HG03342 (cell line): Measurements from ENCODE around the gene AGAP3.

Experiments
- ATAC-seq: cut with Tn5 transposase; IDR thresholded peaks from one replicate; pipeline ENCODE4 v1.9.1; 2021; ENCODE audit warnings: mild to moderate bottlenecking, moderate library complexity; ENCODE audit not compliant: unreplicated experiment

Gene AGAP3

DNA sequence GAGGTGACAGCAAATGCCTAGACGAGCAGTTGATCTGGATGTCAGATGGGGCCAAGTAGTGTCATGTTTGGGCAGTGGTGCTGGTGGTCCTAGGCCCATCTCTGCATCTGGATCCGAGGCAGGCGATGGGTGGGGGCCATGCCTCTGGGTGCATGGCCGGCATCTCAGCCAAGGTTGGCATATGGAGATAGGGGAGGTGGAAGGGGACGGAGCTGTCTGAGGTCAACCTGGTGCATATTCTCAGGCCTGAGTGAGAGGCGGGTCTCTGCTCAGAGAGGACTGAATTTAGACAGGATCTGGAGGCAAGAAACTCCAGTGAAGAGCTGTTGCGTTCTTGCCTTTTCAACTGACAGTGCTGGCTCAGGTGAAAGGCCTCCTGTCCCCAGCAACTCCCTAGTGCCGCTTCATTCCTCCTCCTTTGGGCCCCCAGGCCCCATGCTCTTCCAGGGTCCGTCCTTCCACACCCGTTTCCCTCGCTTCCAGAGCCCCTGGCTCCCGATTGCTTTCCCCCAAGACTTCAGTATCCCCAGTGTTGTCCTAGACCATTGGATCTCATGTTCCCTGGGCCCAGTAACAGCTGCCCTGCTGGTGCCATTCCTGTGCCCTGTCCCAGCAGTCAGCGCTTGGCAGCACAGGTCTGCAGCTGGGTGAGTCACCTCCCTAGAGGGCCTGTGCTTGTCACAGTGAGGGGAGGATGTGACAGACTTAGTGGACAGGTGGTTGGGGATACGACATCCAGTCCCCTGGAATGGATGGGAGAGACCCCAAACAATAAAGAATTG is 48.7 kb downstream of the AGAP3 start:
- no peak for ATAC-seq

DNA sequence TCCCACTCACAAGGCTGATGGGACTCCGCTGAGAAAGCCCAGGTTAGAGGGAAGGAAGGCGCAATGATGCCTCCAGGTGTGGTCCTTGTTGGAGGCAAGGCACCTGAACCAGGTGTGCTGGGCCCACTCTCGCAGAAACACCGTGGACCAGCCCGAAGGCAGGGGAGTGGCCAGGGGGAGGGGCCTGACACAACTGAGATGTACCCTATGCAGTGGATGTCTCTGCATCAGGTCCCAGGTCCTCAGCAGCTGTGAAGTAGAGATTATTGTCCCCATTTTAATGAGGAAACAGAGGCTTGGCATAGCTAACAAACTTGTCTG is 49.2 kb downstream of the AGAP3 start:
- ATAC-seq = no peak

DNA sequence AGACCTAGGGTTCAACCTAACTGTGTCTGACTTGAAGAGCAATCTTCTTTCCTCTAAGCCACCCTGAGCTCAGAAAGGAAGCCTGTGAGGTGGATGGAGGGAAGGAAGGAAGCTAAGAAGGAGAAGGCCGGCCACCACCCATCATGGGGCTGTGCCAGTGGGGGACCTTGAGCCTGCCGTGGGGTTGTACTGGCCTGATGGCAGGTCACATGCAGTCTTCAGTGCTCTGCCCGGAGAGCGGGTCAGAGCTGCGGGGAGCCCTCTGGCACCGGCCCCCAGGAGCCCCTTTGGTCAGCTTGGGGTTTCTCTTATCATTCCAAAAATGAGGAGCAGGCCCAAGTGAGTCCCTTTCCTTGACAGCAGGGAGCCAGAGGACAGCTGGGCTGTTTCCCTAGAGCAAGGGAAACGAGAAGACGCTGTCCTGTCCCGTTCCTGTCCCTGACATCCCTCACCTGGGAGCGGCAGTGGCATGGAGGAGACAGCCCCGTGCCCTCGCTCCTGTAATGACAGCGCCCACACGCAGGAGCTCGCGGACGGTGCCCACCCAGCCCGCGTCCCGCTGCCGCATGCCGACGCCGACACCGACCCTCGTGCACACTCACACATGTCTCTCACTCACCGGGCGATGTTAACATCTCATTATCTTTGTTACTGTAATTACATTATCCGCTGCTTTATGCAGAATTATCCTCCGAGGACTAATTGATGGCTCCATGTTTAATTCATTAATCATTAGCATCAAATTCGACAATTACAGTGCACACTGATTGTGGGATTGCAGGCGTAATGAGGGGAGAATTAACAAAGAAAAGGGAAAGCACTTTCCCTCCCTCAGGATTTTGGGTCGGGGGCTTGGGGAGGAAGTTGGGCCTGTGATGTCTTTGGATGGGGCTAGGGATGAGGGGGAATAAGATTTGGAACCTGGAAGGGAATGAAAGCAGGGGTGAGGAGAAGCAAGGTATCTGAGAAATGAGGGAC is 49.9 kb downstream of the AGAP3 start:
- no peak for ATAC-seq

DNA sequence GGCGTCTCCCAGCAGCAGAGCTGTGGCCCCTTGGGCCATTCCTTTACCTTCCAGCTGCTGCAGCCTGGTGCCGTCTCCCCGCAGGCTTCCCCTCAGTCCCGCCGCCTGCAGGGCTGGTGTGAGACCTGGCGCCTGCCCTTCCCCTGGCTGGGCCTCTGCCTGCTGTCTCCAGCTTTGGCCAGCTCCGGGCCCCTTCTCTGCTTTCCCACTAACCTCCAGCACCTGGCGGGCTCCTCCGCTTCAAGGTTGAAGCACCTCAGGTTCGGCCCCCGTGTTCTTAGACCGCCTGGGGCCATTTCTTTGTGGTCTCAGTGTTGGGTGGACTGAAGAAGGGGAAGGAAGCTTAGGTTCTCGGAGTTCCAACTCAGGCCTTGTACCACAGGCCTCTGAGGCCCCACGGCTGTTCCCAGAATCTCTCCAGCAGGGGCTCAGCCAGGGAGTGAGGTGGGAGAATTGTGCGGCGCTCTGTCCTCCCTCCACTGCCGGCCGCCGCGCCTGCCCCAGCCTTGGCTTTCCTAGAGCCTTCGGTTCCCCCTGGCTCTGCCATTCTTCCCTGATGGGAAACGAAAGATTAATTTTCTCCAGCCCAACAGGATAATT is 50.9 kb downstream of the AGAP3 start:
- ATAC-seq = no peak

DNA sequence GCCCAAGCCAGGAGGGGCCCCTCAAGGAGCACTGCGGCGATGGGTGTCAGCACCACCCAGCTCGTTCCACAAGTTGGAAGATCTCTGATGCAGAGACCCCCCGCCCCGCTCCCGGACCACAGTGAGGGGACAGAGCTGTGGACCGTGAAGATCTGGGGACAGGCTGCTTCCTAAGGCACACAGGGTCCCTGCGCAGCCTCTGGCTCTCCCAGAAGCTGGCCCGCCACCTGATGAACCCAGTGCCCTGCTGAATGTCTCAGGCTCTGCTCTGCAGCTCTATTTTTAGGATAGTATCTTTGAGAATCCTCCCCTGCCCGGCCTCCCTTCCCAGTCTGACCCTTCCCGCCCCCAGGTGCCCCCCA is 51.5 kb downstream of the AGAP3 start:
- no peak for ATAC-seq

DNA sequence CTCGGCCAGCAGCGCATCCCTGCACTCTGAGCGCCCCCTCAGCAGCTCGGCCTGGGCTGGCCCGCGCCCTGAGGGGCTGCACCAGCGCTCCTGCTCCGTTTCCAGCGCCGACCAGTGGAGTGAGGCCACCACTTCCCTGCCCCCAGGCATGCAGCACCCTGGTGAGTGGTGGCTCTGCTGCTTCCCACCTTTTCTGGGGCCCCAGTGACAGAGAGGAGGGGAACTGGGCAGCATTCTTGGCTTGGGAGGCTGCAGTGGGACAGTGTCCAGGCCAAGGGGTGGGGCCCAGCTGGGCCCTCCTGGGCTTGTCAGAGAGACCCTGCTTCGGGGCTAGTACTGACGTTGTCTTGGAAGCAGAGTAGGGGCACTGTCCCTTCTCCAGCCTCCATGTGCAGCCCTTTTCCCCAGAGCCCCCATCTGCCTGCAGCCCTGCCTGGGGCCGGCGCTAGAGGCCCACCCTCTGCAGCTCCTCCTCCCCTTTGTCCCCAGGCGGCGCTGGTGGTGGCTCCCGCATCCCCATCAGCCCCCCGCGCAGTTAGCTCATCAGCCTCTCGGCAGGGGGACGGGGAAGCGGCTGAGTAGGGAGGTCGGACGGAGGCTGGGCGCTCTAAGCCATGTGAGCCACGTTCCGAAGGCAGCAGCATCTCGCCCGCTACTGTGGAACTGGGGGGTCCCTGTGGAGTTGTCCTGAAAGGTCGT is 52.0 kb downstream of the AGAP3 start:
- no peak for ATAC-seq

DNA sequence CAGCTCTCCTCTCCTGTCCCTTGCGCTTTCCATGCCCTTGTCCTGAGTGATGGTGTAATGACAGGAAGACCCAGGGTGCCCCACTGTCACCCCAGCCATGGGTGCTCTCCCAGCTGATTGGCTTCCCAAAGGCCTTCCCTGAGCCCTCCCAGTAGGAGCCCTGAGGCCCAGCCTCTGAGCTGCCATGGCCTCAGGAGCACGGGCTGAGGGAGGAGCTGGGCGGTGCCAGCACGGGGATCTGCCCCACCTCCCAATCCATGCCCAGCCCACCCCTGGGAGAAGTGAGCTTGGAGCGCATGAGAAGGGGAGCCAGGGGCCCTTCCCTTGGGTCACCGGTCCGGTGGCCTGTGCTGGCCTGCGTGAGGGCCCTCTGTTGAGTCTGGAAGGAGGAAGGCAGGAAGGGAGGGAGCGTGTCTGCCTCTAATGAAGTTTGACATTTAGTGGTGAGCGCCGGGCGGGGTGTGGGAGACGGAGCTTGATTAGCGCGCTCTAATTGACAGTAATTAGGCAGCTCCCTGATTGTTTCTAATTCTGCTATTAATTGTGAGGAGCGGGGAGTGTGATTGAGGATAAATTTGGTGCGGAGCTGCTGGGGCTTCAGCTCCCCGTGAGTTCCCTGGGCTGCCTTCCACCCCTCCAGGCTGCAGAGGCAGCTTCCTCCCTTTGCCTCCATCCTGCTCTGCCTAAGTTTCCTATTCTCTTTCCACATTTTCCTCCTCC is 53.0 kb downstream of the AGAP3 start:
- ATAC-seq = no peak

DNA sequence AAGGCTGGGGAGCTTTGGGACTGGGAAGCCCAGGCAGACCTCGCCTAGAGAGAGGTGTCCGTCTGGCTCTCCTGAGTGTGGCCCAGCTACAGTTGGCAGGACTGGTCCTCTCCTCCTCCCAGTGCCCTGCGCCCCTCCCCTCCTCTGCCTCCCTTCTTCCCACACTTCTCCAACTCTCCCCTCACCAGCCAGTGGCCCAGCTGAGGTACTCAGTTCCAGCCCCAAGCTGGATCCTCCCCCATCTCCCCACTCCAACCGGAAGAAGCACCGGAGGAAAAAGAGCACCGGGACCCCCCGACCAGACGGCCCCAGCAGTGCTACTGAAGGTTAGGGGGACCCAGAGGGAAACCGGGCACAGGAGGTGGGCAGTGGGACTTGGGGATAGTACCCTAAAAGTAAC is 53.5 kb downstream of the AGAP3 start:
- ATAC-seq = no peak

DNA sequence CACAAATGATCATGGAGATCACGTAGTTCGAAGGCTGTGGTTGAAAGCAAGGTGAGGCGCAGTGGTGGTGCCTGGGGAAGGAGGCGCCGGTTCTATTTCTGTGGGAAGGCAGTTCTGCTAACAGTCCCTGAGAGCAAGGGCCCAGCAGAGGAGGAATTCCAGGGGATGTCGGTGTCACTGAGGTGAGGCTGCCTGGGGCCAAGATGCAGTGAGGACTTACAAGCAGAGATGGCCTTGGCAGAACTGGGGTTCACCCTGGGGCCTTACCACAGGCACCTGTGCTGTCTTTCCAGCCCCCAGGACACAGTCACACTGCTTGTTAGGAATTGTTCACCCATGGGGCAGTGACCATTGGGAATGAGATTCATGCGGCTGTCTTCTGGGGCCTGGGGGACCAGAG is 54.6 kb downstream of the AGAP3 start:
- ATAC-seq = no peak

DNA sequence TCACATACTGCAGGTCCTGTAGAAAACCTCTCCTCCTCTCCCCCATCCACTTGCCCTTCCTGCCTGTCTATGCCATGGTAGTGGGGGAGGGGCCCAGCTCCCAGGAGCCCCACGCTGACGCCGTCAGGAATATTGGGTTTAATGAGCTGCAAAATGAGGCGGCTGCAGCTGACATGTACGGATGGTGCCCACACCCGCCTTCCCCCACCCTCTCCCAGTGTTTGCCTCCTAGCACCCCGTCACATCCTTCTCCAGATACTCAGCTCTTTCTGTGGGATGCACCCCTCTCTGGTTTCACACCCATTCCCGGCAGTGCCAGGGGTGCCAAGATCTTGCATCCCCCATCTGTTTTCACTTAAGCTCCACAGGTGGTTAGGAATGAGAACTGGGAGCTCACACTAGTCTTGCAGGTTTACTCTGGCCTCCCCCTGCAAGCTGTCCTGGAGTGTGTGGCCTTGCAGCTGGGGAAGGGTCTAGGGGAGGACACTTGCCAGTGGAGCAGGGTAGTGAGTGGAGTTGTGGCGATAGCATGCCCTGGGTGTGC is 55.1 kb downstream of the AGAP3 start:
- no peak for ATAC-seq

DNA sequence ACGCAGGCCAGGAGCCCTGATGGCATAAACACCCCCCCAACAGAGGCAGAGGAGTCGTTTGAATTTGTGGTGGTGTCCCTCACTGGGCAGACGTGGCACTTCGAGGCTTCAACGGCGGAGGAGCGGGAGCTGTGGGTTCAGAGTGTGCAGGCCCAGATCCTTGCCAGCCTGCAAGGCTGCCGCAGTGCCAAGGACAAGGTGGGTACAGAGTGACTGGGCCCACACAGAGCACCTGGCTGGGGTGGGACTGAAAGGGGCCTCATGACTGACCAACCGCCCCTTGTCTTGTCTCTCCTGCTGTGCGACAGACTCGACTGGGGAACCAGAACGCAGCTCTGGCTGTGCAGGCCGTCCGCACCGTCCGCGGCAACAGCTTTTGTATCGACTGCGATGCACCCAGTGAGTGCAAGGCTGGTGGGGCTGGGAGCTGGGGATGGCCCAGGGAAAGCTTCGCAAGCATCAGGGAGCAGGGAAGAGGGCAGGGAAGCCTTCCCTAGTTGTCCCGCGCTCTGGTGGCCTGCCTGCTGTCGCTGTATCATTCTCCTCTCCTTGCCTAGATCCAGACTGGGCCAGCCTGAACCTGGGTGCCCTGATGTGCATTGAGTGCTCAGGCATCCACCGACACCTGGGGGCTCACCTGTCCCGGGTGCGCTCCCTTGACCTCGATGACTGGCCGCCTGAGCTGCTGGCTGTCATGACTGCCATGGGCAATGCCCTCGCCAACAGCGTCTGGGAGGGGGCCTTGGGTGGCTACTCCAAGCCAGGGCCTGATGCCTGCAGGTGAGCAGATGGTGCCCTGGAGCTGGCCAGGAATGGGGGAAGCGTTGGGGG is 55.8 kb downstream of the AGAP3 start:
- no peak for ATAC-seq

DNA sequence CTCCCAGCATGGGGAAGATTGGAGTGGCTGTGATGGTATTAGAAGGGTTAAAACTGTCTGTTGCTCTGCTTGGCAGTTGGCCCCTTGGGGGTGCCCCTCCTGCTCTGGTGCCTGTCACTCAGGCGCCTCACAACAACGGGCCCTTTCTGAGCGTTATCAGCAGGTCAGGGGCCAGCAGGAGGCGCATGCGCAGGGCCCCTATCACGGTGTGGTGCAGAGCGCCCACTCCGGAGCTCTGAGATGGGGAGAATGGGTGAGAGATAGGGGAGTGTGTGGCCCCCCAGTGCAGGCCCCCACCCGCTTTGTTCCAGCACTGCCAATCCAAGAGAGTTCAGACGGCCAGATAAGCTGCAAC is 56.4 kb downstream of the AGAP3 start:
- ATAC-seq = no peak

DNA sequence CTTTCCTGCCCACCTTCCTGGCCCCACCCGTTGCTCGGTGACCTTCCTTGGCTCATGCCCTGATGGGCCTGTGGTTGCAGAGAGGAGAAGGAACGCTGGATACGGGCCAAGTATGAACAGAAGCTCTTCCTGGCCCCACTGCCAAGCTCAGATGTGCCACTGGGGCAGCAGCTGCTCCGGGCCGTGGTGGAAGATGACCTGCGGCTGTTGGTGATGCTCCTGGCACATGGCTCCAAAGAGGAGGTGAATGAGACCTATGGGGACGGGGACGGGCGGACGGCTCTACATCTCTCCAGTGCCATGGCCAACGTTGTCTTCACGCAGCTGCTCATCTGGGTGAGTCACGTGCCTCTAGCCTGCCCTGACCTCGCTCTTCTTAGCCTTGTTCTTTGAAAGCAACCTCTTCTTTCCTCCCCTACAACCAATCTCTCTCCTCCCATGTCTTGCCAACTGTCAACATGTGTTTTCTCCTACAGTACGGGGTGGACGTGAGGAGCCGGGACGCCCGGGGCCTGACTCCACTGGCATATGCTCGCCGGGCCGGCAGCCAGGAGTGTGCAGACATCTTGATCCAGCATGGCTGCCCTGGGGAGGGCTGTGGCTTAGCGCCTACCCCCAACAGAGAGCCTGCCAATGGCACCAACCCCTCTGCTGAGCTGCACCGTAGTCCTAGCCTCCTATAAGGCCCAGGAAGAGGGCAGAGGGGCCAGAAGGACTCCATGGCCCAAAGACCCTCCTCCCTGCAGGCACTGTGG is 57.2 kb downstream of the AGAP3 start:
- no peak for ATAC-seq

DNA sequence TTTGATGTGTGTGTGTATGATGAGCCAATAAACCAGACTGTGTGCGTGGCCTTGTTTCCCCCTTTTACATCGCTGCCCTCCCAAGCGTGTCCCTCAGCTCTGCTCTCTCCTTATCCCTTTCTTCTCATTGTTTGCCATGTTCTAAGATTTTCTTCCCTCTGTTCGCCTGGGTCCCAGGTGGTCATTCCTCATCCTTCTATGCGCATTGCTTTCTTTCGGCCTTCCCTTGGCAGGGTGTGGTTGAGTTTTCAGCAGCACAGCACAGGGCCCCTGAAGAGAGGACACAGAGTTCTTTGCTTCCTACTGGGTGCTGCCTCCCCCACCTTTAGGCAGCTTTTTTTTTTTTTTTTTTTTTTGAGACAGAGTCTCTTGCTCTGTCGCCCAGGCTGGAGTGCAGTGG is 58.1 kb downstream of the AGAP3 start:
- ATAC-seq = no peak

DNA sequence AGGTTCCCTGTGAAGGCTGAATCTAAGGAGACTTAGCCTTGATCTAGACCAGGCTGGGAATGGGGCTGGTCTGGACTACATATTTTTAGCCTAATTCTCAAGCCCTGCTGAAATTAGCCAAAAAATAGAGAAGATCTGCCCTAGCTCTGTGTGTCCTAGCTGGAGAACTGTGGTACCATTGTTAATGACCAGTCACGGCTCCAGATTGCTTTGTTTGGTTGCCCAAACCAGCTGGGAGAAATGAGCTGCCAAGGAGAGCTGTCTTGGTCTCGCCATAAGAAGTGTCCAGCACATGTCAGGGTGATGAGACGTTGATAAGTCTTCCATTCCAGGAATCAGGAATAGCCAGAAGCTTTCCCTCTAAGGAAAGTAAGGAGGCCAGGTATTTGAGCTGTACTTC is 60.5 kb downstream of the AGAP3 start:
- ATAC-seq = no peak

DNA sequence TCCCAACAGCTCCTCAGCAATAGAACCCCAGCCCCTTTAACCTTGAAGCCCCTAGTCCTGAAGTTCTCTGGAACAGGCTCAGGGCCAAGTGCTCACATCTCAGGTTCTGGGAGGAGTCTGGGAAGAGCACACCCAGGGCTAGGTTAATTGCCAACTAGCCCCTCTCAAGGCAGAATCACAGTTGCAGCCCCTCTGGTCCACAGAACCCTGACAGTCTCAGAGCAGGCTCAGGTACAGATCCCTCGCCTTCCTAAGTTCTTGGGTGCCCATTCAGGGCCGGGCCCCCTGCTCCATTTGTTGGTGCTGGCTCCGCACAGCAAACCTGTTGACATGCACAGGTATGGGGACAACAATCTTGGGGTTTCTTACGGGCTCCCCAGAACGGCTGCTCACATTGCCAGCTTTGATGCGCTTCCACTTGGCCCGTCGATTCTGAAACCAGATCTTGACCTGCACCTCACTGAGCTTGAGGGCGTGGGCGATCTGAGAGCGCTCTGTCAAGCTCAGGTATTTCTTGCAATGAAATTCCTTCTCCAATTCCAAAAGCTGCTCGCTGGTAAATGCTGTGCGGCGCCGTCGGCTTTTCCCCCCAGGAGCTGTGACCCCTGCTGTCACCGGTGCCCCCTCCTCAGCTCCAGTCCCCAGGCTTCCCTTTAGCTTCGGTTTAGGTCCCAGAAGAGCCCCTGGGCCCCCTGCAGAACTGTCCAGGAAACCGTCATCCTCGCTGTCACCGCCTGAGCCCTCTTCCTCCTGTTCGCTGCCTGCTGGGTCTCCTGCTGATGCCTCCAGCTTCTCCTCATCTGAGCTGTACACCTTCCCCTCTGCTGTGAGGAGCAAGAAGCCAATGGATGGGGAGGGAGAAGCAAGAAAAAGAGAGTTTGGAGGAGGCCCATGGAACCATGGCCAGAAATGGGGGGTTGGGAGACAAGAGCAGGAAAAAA is 62.3 kb downstream of the AGAP3 start:
- no peak for ATAC-seq

DNA sequence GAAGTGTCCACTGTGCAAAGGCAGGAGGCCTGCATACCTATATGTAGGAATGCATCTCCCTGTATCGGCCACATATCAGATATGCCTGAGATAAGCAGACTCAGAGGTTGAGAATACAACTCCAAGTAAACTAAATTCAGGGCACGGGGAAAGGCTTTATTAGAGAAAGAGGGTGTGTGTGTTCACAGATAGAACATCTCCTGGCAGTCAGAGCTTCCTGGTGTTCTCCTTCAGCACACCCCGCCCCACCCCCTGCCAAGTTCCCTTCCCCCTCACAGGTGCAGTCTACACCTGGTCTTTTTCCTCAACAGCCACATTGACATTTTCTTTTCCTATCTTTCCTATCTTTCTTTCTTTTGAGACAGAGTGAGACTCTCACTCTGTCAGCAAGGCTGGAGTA is 64.1 kb downstream of the AGAP3 start:
- no peak for ATAC-seq
